ENCODE results near the gene TERT. TPM values are rescaled to one million over a fixed set of nuclear protein-coding genes. Genes with fewer than 3 reads are reported as not detected.

Gene TERT
- polyA plus RNA-seq, 1 donor from 2014 or later = not detected

DNA sequence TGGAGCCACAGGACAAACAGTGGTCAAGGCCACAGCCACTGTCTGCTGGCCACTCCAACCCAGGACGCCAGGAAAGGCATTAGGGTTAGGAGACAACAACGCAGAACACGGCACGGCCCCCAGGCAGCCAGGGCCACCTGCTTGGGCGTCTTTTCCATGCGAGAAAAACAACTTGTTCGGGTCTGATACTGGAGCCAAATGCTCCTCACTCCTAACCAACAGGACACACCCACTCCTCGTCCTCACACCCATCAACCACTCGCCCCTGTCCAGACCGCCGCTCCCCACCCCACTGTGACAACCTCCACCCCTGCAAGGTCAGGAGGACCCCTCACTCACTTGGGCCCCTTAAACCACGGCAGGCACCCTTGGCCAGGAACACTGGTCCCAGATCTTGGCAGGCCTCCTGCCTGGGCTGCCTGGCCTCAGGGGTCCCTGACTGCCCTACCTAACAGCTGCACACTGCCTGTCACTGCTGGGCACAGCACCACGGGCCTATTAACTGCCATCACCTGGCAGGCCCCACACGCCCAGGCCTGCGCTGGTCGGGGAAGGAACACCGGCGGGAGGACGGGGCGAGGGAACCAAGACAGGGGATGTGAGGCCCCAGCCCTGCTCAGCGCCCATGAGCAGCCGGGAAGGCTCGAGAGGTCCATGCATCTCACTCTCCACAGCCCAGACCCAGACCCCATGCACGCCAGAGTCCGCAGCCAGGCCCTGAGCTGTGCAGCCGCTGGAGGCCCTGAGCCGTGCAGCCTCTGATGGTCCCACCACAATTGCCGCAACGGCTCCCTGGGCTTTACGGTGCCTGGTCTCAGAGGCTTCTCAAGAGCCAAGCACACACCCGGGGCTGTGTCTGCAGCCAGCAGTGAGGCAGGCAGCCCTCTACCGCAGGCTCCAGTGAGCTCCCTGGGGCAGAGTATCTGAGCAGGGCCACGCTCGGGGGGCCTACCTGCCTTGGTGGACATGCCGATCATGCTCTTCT, 36.3 kb upstream of the TERT start:
- Histone ChIP-seq H3K9ac (ENCODE audit: low read length) (no peak overlapping the region), H3K27me3 (ENCODE audit: insufficient read depth, low read depth, low read length) (no peaks in the 10 kb centered on the region), H4K20me1 (ENCODE audit: insufficient read depth) (no peaks in the 10 kb centered on the region), H3K27ac (ENCODE audit: low read length) (no peak overlapping the region), H3K9me3 (ENCODE audit: low read length) (no peaks in the 10 kb centered on the region), H3F3A (ENCODE audit: insufficient read depth, low read length, poor library complexity, severe bottlenecking) (no peaks in the 10 kb centered on the region), H3K36me3 (ENCODE audit: insufficient read depth, low read length) (no peaks in the 10 kb centered on the region), H3K4me2 (ENCODE audit: low read length) (no peak overlapping the region), H2AFZ (ENCODE audit: low read depth, low read length) (no peak overlapping the region), H3K4me3 (ENCODE audit: low read length) (no peak overlapping the region), H3K9me2 (ENCODE audit: insufficient read depth, low read length) (no peaks in the 10 kb centered on the region), H3K79me2 (replicated peaks; ENCODE audit: insufficient read depth, low read length) (no peaks in the 10 kb centered on the region)
- no peak for TF ChIP-seq REST (IDR thresholded peaks at IDR 0.05; ENCODE audit: borderline replicate concordance)
- no peak for TF ChIP-seq TAF1 (IDR thresholded peaks at IDR 0.05; ENCODE audit: low read depth)
- TF ChIP-seq EP300 (conservative IDR thresholded peaks at IDR 0.05; ENCODE audit: poor library complexity, severe bottlenecking) = no peak
- TF ChIP-seq, protein P1, sequence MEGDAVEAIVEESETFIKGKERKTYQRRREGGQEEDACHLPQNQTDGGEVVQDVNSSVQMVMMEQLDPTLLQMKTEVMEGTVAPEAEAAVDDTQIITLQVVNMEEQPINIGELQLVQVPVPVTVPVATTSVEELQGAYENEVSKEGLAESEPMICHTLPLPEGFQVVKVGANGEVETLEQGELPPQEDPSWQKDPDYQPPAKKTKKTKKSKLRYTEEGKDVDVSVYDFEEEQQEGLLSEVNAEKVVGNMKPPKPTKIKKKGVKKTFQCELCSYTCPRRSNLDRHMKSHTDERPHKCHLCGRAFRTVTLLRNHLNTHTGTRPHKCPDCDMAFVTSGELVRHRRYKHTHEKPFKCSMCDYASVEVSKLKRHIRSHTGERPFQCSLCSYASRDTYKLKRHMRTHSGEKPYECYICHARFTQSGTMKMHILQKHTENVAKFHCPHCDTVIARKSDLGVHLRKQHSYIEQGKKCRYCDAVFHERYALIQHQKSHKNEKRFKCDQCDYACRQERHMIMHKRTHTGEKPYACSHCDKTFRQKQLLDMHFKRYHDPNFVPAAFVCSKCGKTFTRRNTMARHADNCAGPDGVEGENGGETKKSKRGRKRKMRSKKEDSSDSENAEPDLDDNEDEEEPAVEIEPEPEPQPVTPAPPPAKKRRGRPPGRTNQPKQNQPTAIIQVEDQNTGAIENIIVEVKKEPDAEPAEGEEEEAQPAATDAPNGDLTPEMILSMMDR (IDR thresholded peaks at IDR 0.05; ENCODE audit: poor library complexity, severe bottlenecking) = no peak
- no peak for TF ChIP-seq POLR2AphosphoS5 (IDR thresholded peaks at IDR 0.05)
- TF ChIP-seq RAD21 (conservative IDR thresholded peaks at IDR 0.05) = no peak
- TF ChIP-seq SMC3 (conservative IDR thresholded peaks at IDR 0.05; ENCODE audit: poor library complexity) = no peak
- TF ChIP-seq EZH2 (IDR thresholded peaks at IDR 0.05; ENCODE audit: borderline replicate concordance, insufficient read depth, low read length, poor library complexity, severe bottlenecking) = no peak
- no peak for TF ChIP-seq MXI1 (conservative IDR thresholded peaks at IDR 0.05; ENCODE audit: poor library complexity, severe bottlenecking)

GRCh38 chr5:1330146-1330846, 35.4 kb upstream of the TERT start:
- no peaks in the 10 kb centered on the region for H3K9me3 ChIP-seq (ENCODE audit: low read length)
- no peak overlapping the region for H3K4me3 ChIP-seq (ENCODE audit: low read length)
- H3F3A ChIP-seq (ENCODE audit: insufficient read depth, low read length, poor library complexity, severe bottlenecking) = no peaks in the 10 kb centered on the region
- no peaks in the 10 kb centered on the region for H3K27me3 ChIP-seq (ENCODE audit: insufficient read depth, low read depth, low read length)
- H2AFZ ChIP-seq (ENCODE audit: low read depth, low read length) = no peak overlapping the region
- no peak overlapping the region for H3K4me2 ChIP-seq (ENCODE audit: low read length)
- no peak overlapping the region for H3K9ac ChIP-seq (ENCODE audit: low read length)
- H3K9me2 ChIP-seq (ENCODE audit: insufficient read depth, low read length) = no peaks in the 10 kb centered on the region
- no peak for TF ChIP-seq SMC3 (conservative IDR thresholded peaks at IDR 0.05; ENCODE audit: poor library complexity)
- no peak for TF ChIP-seq TAF1 (IDR thresholded peaks at IDR 0.05; ENCODE audit: low read depth)
- TF ChIP-seq EZH2 (IDR thresholded peaks at IDR 0.05; ENCODE audit: borderline replicate concordance, insufficient read depth, low read length, poor library complexity, severe bottlenecking) = no peak
- no peak for TF ChIP-seq MXI1 (conservative IDR thresholded peaks at IDR 0.05; ENCODE audit: poor library complexity, severe bottlenecking)
- no peak for TF ChIP-seq RAD21 (conservative IDR thresholded peaks at IDR 0.05)
- no peak for TF ChIP-seq REST (IDR thresholded peaks at IDR 0.05; ENCODE audit: borderline replicate concordance)
- TF ChIP-seq, protein P1 (IDR thresholded peaks at IDR 0.05; ENCODE audit: poor library complexity, severe bottlenecking) = no peak
- no peak overlapping the region for H3K27ac ChIP-seq (ENCODE audit: low read length)
- no peaks in the 10 kb centered on the region for H3K79me2 ChIP-seq (replicated peaks; ENCODE audit: insufficient read depth, low read length)
- no peaks in the 10 kb centered on the region for H4K20me1 ChIP-seq (ENCODE audit: insufficient read depth)
- H3K36me3 ChIP-seq (ENCODE audit: insufficient read depth, low read length) = no peaks in the 10 kb centered on the region

Data from neural cell (in vitro differentiated cells).